IPS DF 4.7 (cell line): ENCODE results near the gene MCEE.
"Not testable (repeated sequence)": the region's sequence is repeated elsewhere in the genome, so short reads cannot be mapped to it uniquely, and the experiment has no call there.

Experiments used
- DNase-seq: peaks from one replicate; pipeline ENCODE4 v3.0.0-alpha.2; 2013; ENCODE audit warnings: low spot score; ENCODE audit errors: extremely low read depth

MCEE gene

DNA sequence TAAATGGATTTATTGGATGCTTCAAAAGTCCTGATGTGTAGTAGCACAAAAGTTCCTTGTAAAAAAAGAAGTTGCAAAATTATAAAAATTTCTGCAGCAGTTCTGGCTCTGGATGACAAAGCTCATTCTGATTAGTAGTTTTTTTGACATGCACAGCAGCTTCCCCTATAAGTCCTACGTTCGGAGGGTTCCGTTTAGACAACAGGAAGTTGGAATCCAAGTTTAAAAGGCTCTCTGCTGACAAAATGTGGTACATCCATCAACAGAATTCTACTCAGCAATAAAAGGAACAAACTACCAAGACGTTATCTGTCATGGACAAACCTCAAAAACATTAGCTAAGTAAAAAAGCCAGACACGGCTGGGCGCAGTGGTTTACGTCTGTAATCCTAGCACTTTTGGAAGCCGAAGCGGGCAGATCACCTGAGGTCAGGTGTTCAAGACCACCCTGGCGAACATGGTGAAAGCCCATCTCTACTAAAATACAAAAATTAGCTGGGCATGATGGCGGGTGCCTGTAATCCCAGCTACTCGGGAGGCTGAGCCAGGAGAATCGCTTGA, 46.2 kb downstream of the MCEE start:
- not testable (repeated sequence) for DNase-seq

DNA sequence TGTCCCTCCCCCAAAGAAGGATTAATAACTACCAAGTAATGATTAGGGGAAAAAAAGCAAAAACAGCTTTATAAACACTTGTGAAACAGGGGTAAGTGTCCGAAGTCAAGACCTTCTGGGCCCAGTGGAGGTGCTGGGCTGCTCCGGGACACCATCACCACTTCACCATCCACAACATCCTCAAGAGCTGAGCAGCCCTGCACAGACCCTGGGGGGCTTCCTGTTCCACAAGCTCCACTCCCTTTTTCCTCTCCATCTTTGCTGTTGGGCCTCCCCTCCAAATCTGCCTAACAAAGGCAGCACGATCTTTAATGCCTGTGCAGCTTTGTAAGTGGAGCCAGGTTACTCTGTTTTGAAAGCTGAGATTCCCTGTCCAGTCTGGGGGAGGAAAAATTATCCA, 46.7 kb downstream of the MCEE start:
- DNase-seq = not testable (repeated sequence)

DNA sequence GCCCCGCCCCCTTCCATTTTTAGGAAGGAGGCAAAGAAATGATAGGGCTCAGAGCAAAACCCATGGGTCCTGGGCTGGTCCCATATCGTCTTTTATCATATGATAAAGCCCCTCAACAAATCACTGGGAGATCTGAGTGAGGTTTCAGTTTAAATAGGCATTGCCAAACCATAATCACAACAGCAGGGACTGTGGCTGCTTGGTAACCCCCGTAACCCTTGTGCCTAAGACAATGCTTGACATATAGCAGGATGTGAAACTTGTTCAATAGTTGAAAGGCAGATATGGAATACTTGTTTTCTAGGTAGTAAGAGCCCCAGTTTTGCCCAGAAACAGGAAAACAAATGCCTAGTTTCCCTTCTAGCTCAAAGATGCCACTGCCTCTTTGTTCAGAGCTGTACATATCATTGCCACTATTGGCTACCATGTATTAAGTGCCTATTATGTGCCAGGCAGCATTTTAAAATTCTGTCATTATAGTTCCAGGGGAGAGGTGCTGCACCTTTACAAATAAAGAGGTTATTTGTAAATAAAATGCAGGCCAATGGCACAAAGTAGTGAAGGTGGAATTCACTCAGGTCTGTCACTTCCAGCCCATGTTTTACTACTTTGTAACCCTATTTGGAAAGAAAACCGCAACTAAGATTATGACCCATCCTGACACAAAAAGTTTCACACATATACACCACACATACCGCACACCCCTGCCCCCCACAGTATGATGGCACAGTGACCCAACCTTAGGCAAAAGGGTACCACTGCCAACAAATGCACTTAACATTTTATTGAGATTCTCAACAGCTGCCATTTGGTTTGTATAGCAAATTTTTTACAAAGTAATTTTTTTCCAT, 47.4 kb downstream of the MCEE start:
- DNase-seq = no peak

DNA sequence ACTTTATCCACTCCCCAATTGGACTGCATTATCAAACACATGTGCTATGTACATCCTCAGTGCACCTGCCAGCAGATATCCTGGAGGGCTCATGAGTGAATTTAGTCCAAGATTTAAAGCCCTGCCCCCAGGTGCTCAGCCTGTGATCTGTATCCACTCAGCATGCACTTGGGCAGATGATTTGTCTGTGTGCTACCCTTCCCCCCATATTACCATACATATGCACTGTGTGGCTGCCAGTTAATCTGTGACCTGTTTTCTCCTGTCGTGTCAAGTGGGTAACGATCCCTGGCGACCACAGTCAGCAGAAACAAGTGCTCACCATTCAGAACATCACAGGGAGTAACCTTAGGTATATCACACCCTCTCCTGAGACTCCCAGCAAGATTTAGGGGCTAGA, 51.4 kb downstream of the MCEE start:
- DNase-seq = no peak

DNA sequence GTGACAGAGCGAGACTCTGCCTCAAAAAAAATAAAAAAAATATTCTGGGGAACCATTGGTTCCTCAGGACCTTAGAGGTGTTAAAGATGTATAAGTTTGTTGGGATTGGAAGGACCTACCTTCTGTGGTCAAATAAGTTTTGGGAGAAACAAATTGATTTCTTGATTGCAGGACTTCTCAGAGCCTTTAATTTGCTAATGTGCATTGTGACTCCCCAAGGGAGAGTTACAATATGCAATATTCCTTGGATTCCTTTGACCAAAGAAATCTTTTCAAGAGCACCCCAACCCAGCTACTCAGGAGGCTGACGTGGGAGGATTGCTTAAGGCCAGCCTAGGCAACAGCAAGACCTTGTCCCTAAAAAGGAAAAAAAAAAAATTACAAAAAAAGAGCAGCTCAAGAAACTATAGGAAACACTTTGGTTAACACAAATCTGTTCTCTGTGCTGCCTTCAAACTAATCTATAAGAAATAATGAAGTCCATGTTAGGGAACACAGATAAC, 55.1 kb downstream of the MCEE start:
- DNase-seq = no peak

DNA sequence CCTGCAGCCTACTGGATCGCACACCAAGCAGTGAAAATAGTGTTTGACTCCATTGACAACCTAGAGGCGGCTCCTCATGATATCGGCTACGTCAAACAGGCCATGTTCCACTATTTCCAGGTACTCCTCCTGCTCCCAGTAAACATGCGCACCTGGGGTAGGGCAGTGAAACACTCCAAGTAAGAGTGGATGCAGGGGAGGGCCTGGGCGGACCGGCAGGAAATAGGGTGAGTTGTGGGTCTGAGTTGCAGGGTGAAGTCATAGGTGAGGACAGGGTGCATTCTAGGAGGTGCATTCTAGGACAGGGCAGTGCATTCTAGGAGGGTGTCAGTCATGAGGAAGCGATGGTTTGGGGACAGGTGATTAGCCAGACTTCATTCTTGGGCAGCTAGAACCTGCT, 56.6 kb downstream of the MCEE start:
- DNase-seq = no peak

DNA sequence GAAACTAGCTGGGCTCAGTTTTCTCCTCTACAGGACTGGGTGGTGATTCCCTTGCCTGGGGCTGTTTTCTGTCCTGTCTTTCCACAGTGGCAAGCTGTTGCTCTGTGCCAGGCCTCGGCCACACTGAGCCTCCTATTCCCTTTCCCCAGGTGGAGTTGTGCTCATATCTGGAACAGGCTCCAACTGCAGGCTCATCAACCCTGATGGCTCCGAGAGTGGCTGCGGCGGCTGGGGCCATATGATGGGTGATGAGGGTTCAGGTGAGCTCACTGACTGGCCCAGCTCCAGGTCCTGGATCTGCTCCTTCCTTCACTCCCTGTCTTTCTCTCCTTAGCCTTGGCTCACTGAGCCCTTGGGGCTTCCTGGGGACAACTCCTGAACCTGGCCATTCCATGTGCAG, 57.5 kb downstream of the MCEE start:
- DNase-seq = no peak

DNA sequence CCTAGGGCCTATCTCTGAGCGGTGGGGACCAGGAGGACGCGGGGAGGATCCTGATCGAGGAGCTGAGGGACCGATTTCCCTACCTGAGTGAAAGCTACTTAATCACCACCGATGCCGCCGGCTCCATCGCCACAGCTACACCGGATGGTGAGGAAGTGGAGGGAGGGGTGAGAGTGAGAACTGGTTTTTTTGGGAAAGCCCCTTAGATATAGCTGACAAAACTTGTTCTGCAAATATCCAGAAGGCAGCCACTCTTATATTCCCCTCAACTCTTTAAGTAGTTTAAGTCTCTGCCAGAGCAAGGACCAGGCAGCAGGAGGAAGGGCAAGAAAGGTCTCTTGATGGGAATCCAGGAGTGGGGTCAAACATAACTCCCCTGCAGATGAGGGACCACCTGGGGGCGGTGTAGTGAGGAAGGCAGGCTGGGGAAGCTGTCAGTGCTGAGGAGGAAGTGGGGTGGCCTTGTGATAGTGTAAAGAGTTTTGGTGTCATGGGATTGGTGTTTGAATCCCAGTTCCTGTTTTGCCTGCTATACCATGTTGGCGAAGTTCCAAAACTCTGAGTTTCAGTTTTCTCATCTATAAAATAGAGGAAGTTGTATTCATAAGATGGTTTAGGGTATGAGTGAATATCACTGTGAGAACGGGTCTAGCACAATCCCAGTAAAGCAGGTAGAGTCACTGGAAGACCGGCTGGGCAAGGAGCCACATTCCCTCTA, 58.2 kb downstream of the MCEE start:
- DNase-seq = no peak

DNA sequence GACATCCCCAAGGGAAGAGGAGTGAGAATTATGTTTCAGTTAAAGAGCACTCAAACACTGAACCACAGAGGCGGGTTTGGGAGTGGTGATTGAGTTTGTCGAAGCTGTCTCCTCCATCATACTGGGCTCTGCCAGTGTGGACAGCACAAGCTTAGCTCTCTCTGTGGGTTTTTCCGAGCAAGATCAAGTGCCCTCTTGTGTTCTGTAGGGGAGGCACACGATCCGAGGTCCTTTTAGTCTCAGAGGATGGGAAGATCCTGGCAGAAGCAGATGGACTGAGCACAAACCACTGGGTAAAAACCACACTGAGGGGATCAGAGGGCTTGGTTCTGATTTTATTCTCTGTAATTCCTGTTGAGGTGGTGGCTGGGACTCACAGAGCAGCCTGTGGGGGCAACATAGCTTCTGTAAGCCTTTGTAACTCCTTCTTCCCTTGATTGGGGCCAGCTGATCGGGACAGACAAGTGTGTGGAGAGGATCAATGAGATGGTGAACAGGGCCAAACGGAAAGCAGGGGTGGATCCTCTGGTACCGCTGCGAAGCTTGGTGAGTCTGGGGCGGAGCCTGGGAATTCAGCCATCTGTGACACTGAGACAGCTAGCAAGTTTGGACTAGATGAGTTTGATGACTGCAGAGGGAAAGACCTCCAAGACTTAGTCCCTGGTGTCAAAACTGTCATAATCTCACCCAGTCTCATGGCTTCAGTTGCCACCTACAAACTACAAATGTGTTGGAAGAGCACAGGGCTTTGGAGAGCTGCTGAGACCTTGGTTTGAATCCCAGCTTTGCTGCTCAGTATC, 59.5 kb downstream of the MCEE start:
- no peak for DNase-seq

DNA sequence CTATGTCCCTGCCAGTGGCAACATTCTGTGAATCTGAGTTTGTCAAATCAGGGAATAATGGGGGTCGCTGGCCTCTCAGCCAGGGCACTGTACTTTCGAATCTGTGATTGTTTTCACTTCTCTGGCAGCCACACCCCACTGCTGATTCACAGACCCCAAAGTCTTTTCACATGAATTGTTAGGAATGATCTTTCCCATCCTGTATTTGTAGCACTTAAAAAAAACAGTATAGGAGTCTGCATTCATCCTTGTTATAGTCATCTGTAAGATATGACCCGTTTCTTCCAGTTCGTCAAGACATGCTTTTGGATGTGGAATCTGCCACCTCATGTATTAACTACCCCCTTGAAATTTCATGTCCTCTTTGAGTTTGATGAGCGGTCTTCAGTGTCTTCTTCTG, 60.7 kb downstream of the MCEE start:
- no peak for DNase-seq

DNA sequence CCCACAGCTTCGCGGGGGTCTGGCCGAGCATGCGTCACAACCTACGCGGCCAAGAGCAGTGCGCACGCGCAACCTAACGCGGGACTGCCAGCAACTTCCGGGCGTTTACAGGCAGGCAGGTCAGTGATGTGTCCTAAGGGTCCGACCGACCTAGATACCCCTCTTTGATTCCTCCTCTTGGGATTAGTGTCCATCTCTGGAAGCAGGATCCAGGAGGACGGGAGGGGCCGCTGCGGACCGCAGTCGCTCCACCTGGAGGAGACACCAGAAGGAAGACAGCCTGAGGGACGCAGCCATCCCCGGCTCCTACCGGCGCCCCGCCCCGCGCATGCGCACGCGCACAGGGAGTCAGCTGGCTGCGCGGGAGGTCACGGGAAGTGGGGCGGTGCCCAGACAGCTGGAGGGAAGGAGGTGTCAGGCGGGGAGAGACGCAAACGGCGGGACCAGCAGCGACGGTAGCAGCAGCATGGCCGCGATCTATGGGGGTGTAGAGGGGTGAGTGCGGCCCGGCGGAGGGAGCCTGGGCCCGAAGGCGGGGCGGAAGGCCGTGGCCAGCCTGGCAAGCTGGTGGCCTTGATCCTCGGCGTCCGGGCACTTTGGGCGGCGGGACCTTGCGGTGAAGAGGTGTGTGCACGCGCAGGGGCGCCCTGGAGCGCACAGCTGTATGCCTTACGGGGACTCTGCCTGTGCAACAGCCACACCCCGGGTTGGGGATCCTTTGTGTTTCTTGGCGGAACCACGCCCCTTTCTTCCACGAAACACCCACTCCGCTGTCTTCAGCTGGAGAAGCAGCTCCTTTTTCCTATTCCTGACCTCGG, 61.6 kb downstream of the MCEE start, which contains the start of gene NAGK:
NAGK (plus strand) TSS at position 431 of the 818 bp plus-strand sequence; CDS start at position 467, 36 bp downstream.
- DNase-seq = no peak

DNA sequence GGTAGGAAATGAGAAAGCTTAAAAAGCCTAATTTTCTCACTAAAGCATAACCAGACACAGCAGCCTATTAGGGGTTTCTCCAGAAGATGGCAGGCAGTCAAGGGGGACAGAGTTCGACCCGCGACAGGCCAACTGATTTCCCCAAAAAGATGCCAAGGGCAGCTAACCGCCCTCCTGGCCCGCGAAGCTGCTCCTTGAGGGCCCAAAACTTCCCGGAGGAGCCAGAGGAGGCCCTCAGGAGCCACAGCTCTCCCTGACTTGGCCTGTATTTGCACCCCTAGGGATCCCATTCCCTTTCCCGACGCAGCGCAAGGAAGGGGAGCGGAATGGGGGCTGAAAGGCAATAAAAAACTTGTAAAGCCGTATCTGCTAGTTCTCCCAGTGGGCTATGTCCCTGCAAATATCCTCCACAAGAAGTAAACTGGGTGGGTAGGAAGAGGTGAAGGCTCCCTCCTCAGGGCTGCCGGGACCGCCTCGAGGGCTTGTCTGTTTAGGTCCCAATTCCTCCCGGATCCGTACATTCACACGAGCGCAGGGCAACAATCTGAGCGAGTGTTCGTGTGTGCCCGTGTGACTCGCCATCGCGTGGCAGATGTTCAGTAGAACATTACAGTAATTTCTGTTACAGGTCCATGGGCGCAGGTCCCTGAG, 62.3 kb downstream of the MCEE start:
- no peak for DNase-seq

DNA sequence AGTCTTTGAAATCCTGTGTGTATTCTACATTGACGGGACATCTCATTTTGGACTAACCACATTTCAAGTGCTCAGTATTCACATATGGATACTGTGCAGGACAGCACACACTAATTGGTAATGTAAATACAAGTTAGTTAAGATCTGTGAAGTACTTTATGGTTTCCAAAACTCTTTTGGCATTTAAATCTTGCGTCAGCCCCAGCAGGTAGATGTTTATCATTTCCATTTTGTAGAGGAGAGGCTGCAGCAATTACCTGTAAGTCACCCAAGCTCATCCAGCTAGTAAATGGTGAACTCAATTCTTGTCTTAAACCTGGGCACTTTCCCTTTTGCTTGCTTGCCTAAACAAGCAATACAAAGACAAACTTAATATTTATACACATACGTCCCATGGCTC, 63.2 kb downstream of the MCEE start:
- no peak for DNase-seq

DNA sequence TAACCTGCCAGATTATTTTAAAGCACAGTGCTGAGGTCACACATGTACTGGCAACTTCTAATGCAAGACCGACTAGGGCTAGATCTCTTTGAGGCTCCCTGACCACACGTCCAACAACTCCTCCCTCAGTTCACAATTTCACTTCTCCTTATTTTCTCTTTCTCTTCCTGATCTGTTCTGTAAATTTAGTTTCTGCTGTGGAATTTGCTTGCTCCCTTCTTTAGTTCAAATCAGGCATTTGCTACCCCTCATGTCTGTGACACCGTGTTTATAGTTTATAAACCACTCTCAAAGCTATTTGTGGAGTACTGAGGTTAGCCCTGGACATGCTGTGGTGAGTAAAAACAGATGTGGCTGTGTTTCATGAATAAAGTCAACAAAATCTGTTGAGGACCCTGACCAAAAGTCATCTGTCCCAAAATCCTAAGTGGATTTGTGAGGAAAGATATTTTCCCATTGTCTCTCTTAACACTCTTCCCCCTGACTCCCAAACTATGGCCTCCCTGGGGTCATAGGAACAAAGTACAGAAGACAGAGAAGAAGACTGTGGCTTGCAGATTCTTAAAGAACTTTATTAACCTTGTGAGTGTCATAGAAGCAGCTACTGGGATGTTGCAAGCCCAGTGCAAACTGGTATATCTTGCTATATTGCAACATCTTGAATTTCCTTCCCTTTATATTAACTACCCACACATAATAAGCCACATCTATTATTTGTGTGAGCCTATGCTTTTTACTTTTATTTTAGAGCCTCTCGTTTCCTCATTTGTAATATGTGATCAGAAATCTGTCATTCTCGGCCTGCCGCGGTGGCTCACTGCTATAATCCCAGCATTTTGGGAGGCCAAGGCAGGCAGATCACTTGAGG, 65.0 kb downstream of the MCEE start:
- no peak for DNase-seq

DNA sequence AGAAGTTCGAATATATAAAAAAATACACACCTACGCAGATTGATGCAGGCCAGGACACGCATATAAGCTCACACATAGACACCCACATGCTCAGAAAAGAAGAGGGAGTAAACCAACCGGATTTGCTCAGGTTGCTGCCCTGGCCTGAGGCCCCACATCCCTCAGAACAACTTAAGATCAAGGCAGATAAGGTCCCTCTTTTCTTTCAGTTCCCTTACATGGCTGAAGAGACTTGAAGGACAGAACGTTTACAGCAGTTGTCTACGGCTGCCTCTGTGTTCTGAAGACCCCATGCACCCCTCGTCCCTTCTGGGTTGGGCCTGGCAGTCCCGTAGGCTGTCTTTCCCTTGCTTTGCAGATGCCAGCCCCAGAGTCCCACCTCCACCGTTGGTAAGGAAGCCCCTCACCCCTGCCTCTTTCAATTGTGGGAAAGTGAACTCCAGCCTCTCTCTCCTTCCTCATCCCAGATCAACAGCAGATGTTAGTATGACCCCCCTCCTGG, 65.9 kb downstream of the MCEE start:
- no peak for DNase-seq

DNA sequence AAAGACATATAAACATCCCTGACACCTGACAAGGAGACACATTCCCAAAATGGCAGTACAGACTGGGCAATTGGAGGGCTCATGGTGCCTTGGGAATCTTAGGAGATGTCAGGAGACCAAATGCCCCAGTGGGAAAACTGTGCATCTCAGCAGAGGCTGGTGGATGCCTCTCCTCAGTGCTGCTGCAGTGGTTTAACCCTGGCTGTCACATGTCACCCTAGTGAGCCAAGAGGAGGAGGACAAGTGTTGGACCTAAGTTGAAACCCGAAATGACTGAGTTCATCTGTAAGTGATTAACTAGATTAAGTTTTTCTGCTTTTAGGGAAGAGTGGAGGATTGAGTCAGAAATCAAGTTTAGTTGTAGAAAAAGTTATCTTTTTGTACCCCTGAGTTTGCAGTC, 66.8 kb downstream of the MCEE start:
- no peak for DNase-seq

DNA sequence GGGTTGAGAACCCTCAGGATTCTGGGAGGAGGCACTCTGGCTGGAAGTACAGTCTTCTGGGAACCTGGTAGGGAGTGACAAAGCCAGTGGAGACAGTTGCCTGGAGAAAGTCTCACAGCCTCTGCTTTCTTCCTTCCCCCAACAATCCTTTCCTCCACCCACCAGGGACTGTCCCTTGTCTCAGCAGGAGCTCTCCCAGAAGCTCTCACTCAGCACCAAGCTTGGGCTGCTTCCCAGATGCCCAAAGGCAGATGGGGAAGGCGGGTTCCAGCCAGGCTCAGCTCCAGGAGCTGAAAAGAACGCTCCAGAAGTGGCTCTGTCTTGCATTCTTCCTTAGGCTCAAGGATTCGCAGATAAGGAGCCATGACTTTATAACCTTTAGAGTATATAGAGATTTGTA, 69.2 kb downstream of the MCEE start:
- no peak for DNase-seq

DNA sequence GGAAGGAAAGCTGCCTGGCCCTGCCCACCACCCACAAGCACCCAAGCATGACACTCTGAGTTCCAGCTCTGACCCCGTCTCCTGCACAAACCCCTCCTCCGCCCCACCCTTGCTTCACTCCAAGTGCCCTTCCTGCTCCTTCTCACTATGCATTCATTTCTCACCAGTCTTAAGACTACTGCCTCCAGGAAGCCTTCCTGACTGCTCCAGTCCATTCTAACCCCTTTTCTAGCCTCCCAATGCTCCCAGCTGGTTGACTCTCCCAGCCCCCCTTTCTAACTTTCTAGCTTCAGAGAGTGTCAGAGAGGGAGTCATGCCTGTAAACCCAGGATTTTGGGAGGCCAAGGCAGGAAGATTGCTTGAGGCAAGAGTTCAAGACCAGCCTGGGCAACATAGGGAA, 69.8 kb downstream of the MCEE start:
- DNase-seq = no peak
